Aorta (tissue), 5 donors: ENCODE data around the gene MUSK. TPM values are rescaled to one million over a fixed set of nuclear protein-coding genes. Genes with fewer than 3 reads are reported as not detected.

Experiments
- ATAC-seq: fragments of 200-7000 bp; cut with Tn5 transposase; one replicate; pipeline ENCODE4 v1.9.1; 2022; ENCODE audit warnings: moderate library complexity; ENCODE audit not compliant: low FRiP score
- DNase-seq, 2 donors: peaks; one replicate each; pipeline ENCODE4 v3.0.0-alpha.2; 2020
- H3K27ac ChIP-seq, 2 donors: one replicate each; pipeline ENCODE4 v1.5.1; 2013; ENCODE audit warnings: low read length in 2 of 2, mild to moderate bottlenecking in 2 of 2, moderate library complexity in 2 of 2, control low read depth in 1 of 2, inconsistent platforms in 1 of 2, low read depth in 1 of 2
- H3K27me3 ChIP-seq, 2 donors: one replicate each; pipeline ENCODE4 v1.6.1; 2013; ENCODE audit warnings: control low read depth in 1 of 2, low read length in 1 of 2, mild to moderate bottlenecking in 1 of 2, moderate library complexity in 1 of 2; ENCODE audit not compliant: insufficient read depth in 2 of 2, control insufficient read depth in 1 of 2
- H3K36me3 ChIP-seq, 2 donors: one replicate each; pipeline ENCODE4 v1.6.1; 2013; ENCODE audit warnings: control low read depth in 1 of 2, low read length in 1 of 2, mild to moderate bottlenecking in 1 of 2; ENCODE audit not compliant: insufficient read depth in 2 of 2, control insufficient read depth in 1 of 2
- H3K4me1 ChIP-seq, 2 donors: one replicate each; pipeline ENCODE4 v1.6.1; 2013; ENCODE audit warnings: low read length in 2 of 2, control low read depth in 1 of 2, mild to moderate bottlenecking in 1 of 2, moderate library complexity in 1 of 2; ENCODE audit not compliant: insufficient read depth in 2 of 2, control insufficient read depth in 1 of 2
- H3K4me3 ChIP-seq, 2 donors: one replicate each; pipeline ENCODE4 v1.5.1; 2013; ENCODE audit warnings: low read length in 2 of 2, control low read depth in 1 of 2, mild to moderate bottlenecking in 1 of 2
- H3K9me3 ChIP-seq: one replicate; pipeline ENCODE4 v1.6.1; 2013; ENCODE audit warnings: mild to moderate bottlenecking, low read length; ENCODE audit not compliant: control insufficient read depth
- WGBS, 2 donors: extraction: QIAGEN DNeasy Blood & Tissue Kit; methylation state at CpG; one replicate each; pipeline ENCODE4 v1.1.7; 2013; 5-methylcytosine and 5-hydroxymethylcytosine counted together
- intact Hi-C, 2 donors: fragments of 100-400 bp; cut with DNase I; formaldehyde crosslinking; loops; one replicate each; pipeline versions ENCODE4 v1.14.2 to v1.15.0; 2022
- polyA plus RNA-seq, 2 donors: library from polyadenylated mRNA; stranded (reverse); fragments of 200-250 nt; gene quantifications; one replicate each; pipeline ENCODE4 v1.2.3, GENCODE V29; 2013
- total RNA-seq, 2 donors: library from RNA; stranded (reverse); fragmentation: NEBNext Ultra II Directional; extraction: Animal tissue kit (Norgen Biotek cat#: 25700); gene quantifications; one replicate each; pipeline ENCODE4 v1.2.1, GENCODE V29; 2021
- donor health status: healthy with polysubstance abuse.
- donor health status: Bipolar disorder and iron deficiency.
- donor health status: DM: no; HTN: no; CAD: no.
- donor health status: DM: no; HTN: no; CAD: no.
- donor health status: DM: yes; HTN: yes; CAD: no.

Gene MUSK
- total and polyA plus RNA-seq, 4 donors = 0.31 to 1.7 (median 1.6) TPM; not detected in 1

DNA sequence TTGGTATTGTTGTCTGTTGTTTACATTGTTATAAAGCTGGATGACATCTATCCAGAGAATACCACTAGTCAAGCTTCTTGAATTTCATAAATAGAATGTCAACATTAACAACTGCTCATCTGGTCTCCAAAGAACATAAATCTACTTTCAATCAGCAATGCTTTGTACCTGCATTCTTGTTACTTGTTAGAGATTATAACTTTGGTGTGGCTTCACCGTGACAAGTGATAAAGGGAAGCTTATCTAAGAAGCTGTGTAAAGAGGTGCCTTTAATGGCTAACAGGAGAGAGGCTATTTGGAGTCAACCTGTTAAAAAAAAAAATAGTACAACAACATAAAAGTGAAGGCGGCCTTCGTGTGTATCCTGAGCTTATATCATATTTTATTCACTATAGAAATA is 41.8 kb downstream of the MUSK start:
- DNase-seq (no peak), ATAC-seq (no peak)
- Histone ChIP-seq H3K9me3 (no peaks in the 10 kb centered on the region), H3K27ac (no peak overlapping the region), H3K4me3 (no peak overlapping the region), H3K27me3 (peaks cover 0 to 1% of the 10 kb centered on the region in 2 donors), H3K36me3 (peaks cover 0 to 2% of the 10 kb centered on the region in 2 donors), H3K4me1 (no peaks in the 10 kb centered on the region)
- WGBS, 2 donors = 90 to 95% methylated on average over 3 of the region's 3 CpGs
- intact Hi-C loops = no loop called here

- Histone ChIP-seq H3K27me3 (peaks cover 0 to 1% of the 10 kb centered on the region in 2 donors), H3K27ac (no peak overlapping the region), H3K9me3 (peaks cover 1% of the 10 kb centered on the region), H3K4me1 (no peaks in the 10 kb centered on the region), H3K36me3 (peaks cover 0 to 2% of the 10 kb centered on the region in 2 donors), H3K4me3 (no peak overlapping the region)
- WGBS, 2 donors = 99 to 100% methylated on average over 1 of the region's 1 CpG
- ATAC-seq = no peak
- intact Hi-C loops = no loop called here
- DNase-seq = no peak
Measured at GRCh38 chr9:110712955-110713354, 44.4 kb downstream of the MUSK start.

DNA sequence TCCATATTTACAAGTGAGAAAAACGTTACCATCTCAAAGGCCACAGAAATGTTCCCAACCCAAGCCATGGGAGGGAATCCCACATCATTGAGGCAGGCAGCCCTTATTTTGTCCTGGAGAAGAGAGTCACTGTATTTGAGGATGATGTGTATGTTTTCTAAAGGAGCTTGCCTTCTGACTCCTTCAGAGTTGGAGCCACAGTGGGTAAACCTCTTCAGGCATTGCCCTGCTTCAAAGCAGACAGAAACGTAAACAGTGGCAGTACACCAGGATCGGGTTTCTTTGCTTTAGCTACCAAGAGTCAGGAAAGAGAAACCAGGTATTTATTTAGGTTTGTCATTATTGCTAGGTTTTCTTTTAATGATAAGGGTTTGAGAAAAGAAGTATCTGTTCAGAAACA is 45.7 kb downstream of the MUSK start:
- intact Hi-C loops = no loop called here
- Histone ChIP-seq H3K4me1 (no peaks in the 10 kb centered on the region), H3K36me3 (peaks cover 0 to 2% of the 10 kb centered on the region in 2 donors), H3K27ac (no peak overlapping the region), H3K27me3 (peaks cover 0 to 1% of the 10 kb centered on the region in 2 donors), H3K9me3 (peaks cover 1% of the 10 kb centered on the region), H3K4me3 (no peak overlapping the region)
- no peak for ATAC-seq
- 48 to 51% methylated on average over 3 of the region's 3 CpGs for WGBS, 2 donors
- no peak for DNase-seq

DNA sequence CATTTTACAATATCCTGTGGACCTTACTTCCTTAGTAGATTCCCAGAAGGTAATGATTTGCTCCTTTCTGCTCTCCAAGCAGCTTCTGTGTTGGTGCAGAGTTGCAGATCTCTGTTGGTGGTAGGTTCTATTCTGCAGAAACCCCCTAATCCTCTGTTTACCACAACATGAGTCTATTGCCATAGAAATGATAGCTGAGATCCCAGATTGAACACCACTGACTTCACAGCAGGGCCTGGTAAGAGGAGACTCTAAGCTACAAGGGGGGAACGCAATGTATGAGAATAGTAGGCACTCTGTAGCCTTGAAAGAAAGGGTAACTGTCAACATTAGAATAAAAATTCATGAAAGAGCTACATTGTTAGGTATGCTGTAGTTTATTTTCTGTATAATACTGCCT is 59.5 kb downstream of the MUSK start:
- no peak overlapping the region for H3K27ac ChIP-seq
- peaks cover 1% of the 10 kb centered on the region for H3K9me3 ChIP-seq
- H3K27me3 ChIP-seq = no peaks in the 10 kb centered on the region
- intact Hi-C loops = no loop called here
- no peaks in the 10 kb centered on the region for H3K36me3 ChIP-seq
- 93 to 98% methylated on average over 1 of the region's 1 CpG for WGBS, 2 donors
- DNase-seq (no peak), ATAC-seq (no peak)
- H3K4me3 ChIP-seq = no peak overlapping the region
- no peaks in the 10 kb centered on the region for H3K4me1 ChIP-seq

DNA sequence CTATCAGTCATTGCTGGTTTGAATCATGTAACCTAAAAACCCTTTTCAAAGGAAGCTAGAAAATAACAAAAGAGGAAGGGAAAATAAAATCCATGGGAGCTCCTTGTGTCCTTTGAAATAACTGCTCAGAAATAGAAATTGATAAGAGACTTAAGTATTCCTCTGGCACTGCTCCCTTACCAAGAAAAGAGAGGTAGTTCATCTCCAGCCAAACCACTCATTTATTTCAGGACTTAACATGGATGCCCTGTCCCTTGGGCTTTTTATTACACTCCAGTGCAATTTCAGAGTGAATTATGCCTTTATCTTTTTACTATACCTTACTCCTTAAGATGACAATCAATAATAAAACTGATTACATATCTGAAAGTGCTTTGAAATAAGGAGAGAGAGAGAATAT is 61.0 kb downstream of the MUSK start:
- H3K9me3 ChIP-seq = peaks cover 1% of the 10 kb centered on the region
- no peak overlapping the region for H3K27ac ChIP-seq
- no peaks in the 10 kb centered on the region for H3K4me1 ChIP-seq
- no peak for ATAC-seq
- no peaks in the 10 kb centered on the region for H3K36me3 ChIP-seq
- H3K4me3 ChIP-seq = no peak overlapping the region
- no peak for DNase-seq
- intact Hi-C loops = no loop called here
- H3K27me3 ChIP-seq = no peaks in the 10 kb centered on the region

DNA sequence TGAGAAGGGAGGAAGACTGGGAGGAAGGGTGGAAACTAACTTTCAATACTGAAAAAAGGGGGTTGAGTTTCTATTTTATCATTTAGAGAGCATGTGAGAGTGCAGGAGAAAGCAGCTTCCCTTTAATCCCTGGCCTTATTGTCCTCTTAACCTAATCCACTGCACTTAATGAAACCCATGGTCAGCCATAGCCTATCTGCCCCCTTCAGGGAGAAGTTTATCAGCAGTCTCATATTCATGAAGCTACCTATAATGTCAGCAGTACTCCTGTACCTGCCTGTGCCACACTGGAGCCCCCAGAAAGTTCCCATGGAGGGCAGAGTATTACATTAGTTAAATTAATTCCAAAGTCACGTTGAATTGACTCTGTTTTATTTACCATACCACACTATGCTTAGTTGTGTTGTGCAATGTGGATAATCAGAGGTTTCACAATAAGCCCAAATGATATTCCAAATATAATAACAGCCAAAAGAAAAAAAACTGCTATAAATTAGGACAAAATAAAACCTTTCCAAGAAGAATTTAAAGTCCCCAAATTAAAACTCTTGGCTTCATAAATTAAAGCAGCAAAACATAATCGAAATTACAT is 62.9 kb downstream of the MUSK start:
- intact Hi-C loops = no loop called here
- WGBS, 2 donors = 94 to 95% methylated on average over 2 of the region's 2 CpGs

GRCh38 chr9:110738982-110739381 is 70.4 kb downstream of the MUSK start:
- ATAC-seq (no peak), DNase-seq (no peak)
- intact Hi-C loops = no loop called here
- Histone ChIP-seq H3K36me3 (no peaks in the 10 kb centered on the region), H3K27me3 (no peaks in the 10 kb centered on the region), H3K9me3 (no peaks in the 10 kb centered on the region), H3K27ac (no peak overlapping the region), H3K4me1 (peaks cover 0 to 3% of the 10 kb centered on the region in 2 donors), H3K4me3 (no peak overlapping the region)

More for the DNA sequence above, 62.9 kb downstream of the MUSK start:
- no peaks in the 10 kb centered on the region for H3K4me1 ChIP-seq
- no peak overlapping the region for H3K27ac ChIP-seq
- no peak overlapping the region for H3K4me3 ChIP-seq
- no peak for DNase-seq
- no peaks in the 10 kb centered on the region for H3K36me3 ChIP-seq
- ATAC-seq = no peak
- H3K9me3 ChIP-seq = peaks cover 1% of the 10 kb centered on the region
- no peaks in the 10 kb centered on the region for H3K27me3 ChIP-seq

- Histone ChIP-seq H3K4me1 (peaks cover 0 to 7% of the 10 kb centered on the region in 2 donors), H3K4me3 (peak overlapping the region in 1 of 2 donors; percentile 41), H3K36me3 (no peaks in the 10 kb centered on the region), H3K27me3 (no peaks in the 10 kb centered on the region), H3K27ac (peak overlapping the region; percentile 90 to 99), H3K9me3 (no peaks in the 10 kb centered on the region)
- ATAC-seq (peak; percentile 74), DNase-seq (no peak)
- intact Hi-C loops = loop anchor here (2.0 to 10.0 kb wide), 6 partner anchors 46 to 296 kb away; partner anchors contain the start of gene LPAR1 (in 1 of the 2)
- WGBS, 2 donors = 5 to 6% methylated on average over 8 of the region's 8 CpGs
Measured at GRCh38 chr9:110742741-110743371, 74.3 kb downstream of the MUSK start.
